HepG2 (cell line): ENCODE measurements around the gene ZBTB43. TPM values are rescaled to one million over a fixed set of nuclear protein-coding genes. Genes with fewer than 3 reads are reported as not detected.
A peak's percentile ranks its signal among the peaks of the same experiment; 100 is the strongest.

Experiments used
- ATAC-seq: fragments of 200-7000 bp; cut with Tn5 transposase; 3 replicates; pipeline ENCODE4 v1.9.1; 2020; ENCODE audit warnings: mild to moderate bottlenecking, moderate library complexity
- BruUV-seq: library from RNA; stranded (reverse); fragments of 400-500 nt; replicated peaks from 2 replicates; lab custom pipeline; 2021; lab: Mats Ljungman, UMichigan
- CTCF ChIA-PET: fragments of 300-600 bp; formaldehyde crosslinking; extraction: SDS; loops from one replicate; lab custom pipeline; 2021; ENCODE audit warnings: low total read pairs, inconsistent platforms, low intra/inter-chr PET ratio; lab: Yijun Ruan, JAX
- POLR2A ChIA-PET: fragments of 350-600 bp; sonication (Branson Sonifier 250); formaldehyde crosslinking; loops from one replicate; lab custom pipeline; 2020; ENCODE audit warnings: antibody characterized with exemption, inconsistent platforms; lab: Yijun Ruan, JAX
- DNase-seq: peaks from one replicate; pipeline ENCODE4 v3.0.0-alpha.2; 2015; ENCODE audit warnings: low spot score
- FAIRE-seq: peaks from 3 replicates; lab custom pipeline; 2011; peaks lifted over from hg19 to GRCh38; lab: Jason Lieb, UNC
- H2AFZ ChIP-seq: one replicate; pipeline ENCODE4 v1.6.1; 2011; ENCODE audit warnings: low read length, inconsistent platforms
- H3K27ac ChIP-seq: fragments of 300-600 bp; 3 replicates; pipeline ENCODE4 v1.8.0; 2011; ENCODE audit warnings: mixed run types, mild to moderate bottlenecking, mixed read lengths, low read length, inconsistent platforms; ENCODE audit not compliant: insufficient read depth; ENCODE audit errors: extremely low read length
- H3K27me3 ChIP-seq, 2 experiments: fragments of 200-600 bp in 1 of 2; 2 replicates in 1 of 2; 3 replicates in 1 of 2; pipeline versions ENCODE4 v1.6.0 to v1.8.0; 2011; ENCODE audit warnings: low read length in 2 of 2, mild to moderate bottlenecking in 2 of 2, moderate library complexity in 2 of 2, inconsistent platforms in 1 of 2; ENCODE audit not compliant: insufficient read depth in 2 of 2, control insufficient read depth in 1 of 2
- H3K36me3 ChIP-seq, 2 experiments: fragments of 200-600 bp in 1 of 2; replicated peaks in 1 of 2; 2 replicates in 1 of 2; 3 replicates in 1 of 2; pipeline versions ENCODE4 v1.5.1 to v1.8.0; 2011; ENCODE audit warnings: low read length in 2 of 2, inconsistent platforms in 1 of 2; ENCODE audit not compliant: insufficient read depth in 2 of 2, control insufficient read depth in 1 of 2
- H3K4me1 ChIP-seq: 2 replicates; pipeline ENCODE4 v1.5.1; 2012; ENCODE audit warnings: low read length, inconsistent platforms; ENCODE audit not compliant: insufficient read depth
- H3K4me2 ChIP-seq: 2 replicates; pipeline ENCODE4 v1.6.0; 2011; ENCODE audit warnings: low read depth, low read length, inconsistent platforms
- H3K4me3 ChIP-seq, 3 experiments: fragments of 200-600 bp in 1 of 3; sonication (generic), shearing (Covaris generic) in 1 of 3; replicated peaks in 1 of 3; 2 replicates each; pipeline ENCODE4 v1.5.1; 2011 to 2016; ENCODE audit warnings: low read length in 3 of 3, inconsistent platforms in 2 of 3, low read depth in 2 of 3, mild to moderate bottlenecking in 2 of 3, control low read depth in 1 of 3, mixed read lengths in 1 of 3; ENCODE audit not compliant: insufficient read depth in 1 of 3
- H3K79me2 ChIP-seq: one replicate; pipeline ENCODE4 v1.6.1; 2011; ENCODE audit warnings: low read length, inconsistent platforms; ENCODE audit not compliant: insufficient read depth
- H3K9ac ChIP-seq: 2 replicates; pipeline ENCODE4 v1.6.0; 2011; ENCODE audit warnings: mild to moderate bottlenecking, low read depth, low read length, inconsistent platforms; ENCODE audit not compliant: insufficient read depth
- H3K9me3 ChIP-seq: 2 replicates; pipeline ENCODE4 v1.5.1; 2012; ENCODE audit warnings: mild to moderate bottlenecking, low read length
- H4K20me1 ChIP-seq: 2 replicates; pipeline ENCODE4 v1.6.0; 2011; ENCODE audit warnings: inconsistent platforms, mild to moderate bottlenecking, low read length, moderate library complexity; ENCODE audit not compliant: insufficient read depth
- ELF1 ChIP-seq: sonication (generic); formaldehyde crosslinking; IDR thresholded peaks from 2 replicates; pipeline ENCODE4 v1.4.0; 2020; ENCODE audit warnings: missing genetic modification reagents
- HNRNPK ChIP-seq: fragments of 200-400 bp; formaldehyde crosslinking; IDR thresholded peaks from 2 replicates; pipeline ENCODE4 v1.6.1; 2018; ENCODE audit warnings: low read length, low read depth, moderate library complexity, mild to moderate bottlenecking; ENCODE audit not compliant: poor library complexity, severe bottlenecking
- HOXA9 ChIP-seq: sonication (generic); formaldehyde crosslinking; IDR thresholded peaks from 2 replicates; pipeline ENCODE4 v1.8.1; 2022; ENCODE audit warnings: missing genetic modification reagents, mild to moderate bottlenecking, moderate library complexity, borderline replicate concordance
- NFYC ChIP-seq: IDR thresholded peaks from 2 replicates; pipeline ENCODE4 v1.6.1; 2016; ENCODE audit warnings: missing genetic modification reagents, missing compliant biosample characterization
- PCBP2 ChIP-seq: fragments of 200-400 bp; formaldehyde crosslinking; optimal IDR thresholded peaks from 2 replicates; pipeline ENCODE3; 2018; ENCODE audit warnings: low read length, low read depth; ENCODE audit not compliant: poor library complexity, severe bottlenecking
- RERE ChIP-seq: IDR thresholded peaks from 2 replicates; pipeline ENCODE4 v1.6.1; 2016; ENCODE audit warnings: low read depth, missing genetic modification reagents, missing compliant biosample characterization
- SAFB2 ChIP-seq: sonication (generic); formaldehyde crosslinking; IDR thresholded peaks from 2 replicates; pipeline ENCODE4 v1.5.1; 2020; ENCODE audit warnings: missing genetic modification reagents, low read depth, mild to moderate bottlenecking, borderline replicate concordance
- SRSF4 ChIP-seq: fragments of 200-400 bp; formaldehyde crosslinking; IDR thresholded peaks from one replicate; pipeline ENCODE4 v1.6.1; 2018; ENCODE audit warnings: mild to moderate bottlenecking, low read depth, low read length, moderate library complexity; ENCODE audit not compliant: poor library complexity, severe bottlenecking
- SRY ChIP-seq: sonication (generic); formaldehyde crosslinking; IDR thresholded peaks from 2 replicates; pipeline ENCODE4 v1.8.0; 2022; ENCODE audit warnings: mild to moderate bottlenecking, missing genetic modification reagents
- ZFP1 ChIP-seq: IDR thresholded peaks from 2 replicates; pipeline ENCODE4 v1.6.1; 2016
- ZNF569 ChIP-seq: sonication (generic); formaldehyde crosslinking; IDR thresholded peaks from 2 replicates; pipeline ENCODE4 v1.5.0; 2020; ENCODE audit warnings: mild to moderate bottlenecking, missing genetic modification reagents, moderate library complexity, borderline replicate concordance
- WGBS: methylation state at CpG from one replicate; pipeline ENCODE4 v1.1.6; 2017; ENCODE audit warnings: low lambda C conversion rate; 5-methylcytosine and 5-hydroxymethylcytosine counted together
- in situ Hi-C: cut with HindIII; loops from 2 replicates; pipeline ENCODE4 v1.10.0; 2017; ENCODE audit warnings: low pct_unique_long_range_greater_than_20kb; ENCODE audit not compliant: extremely low pct_ligation_motif_present
- intact Hi-C: fragments of 100-400 bp; cut with micrococcal nuclease; formaldehyde crosslinking; loops from one replicate; pipeline ENCODE4 v1.10.0; 2022; ENCODE audit not compliant: unreplicated experiment
- polyA plus RNA-seq, 8 experiments: library from polyadenylated mRNA; depleted of rRNA in 3 of 8; stranded (reverse) in 7 of 8; unstranded in 1 of 8; fragments of >200 nt; fragmentation: Illumina TruSeq in 4 of 8; extraction: Trizol in 4 of 8; gene quantifications; 2 replicates each; pipeline versions ENCODE4 v1.2.1 to v1.2.3, GENCODE V29; 2011 to 2016; ENCODE audit warnings: low read depth in 4 of 8, missing spikeins in 1 of 8, mixed read lengths in 1 of 8; ENCODE audit not compliant: insufficient read depth in 1 of 8
- total RNA-seq, 5 experiments: library from RNA; depleted of rRNA; stranded (reverse); fragments of >200 nt; fragmentation: Illumina TruSeq; extraction: Trizol; gene quantifications; 2 replicates each; pipeline ENCODE4 v1.2.3, GENCODE V29; 2016; ENCODE audit warnings: low read depth in 1 of 5

ZBTB43 gene
- total and polyA plus RNA-seq, 2 of the 13 experiments (the other 11 are each of a cell fraction or from before 2014, with no cell fraction given) = 7.1 to 31.4 TPM

- intact Hi-C loops = no loop called here
- Histone ChIP-seq H3K4me1 (peaks cover 14% of the 10 kb centered on the region), H3K79me2 (peaks cover 29% of the 10 kb centered on the region), H3K27ac (no peak overlapping the region), H3K4me2 (no peak overlapping the region), H3K9ac (no peak overlapping the region), H2AFZ (no peak overlapping the region), H3K36me3 (peaks cover 4 to 5% of the 10 kb centered on the region in 2 experiments; a peak in 4 of 5 replicates), H3K27me3 (no peaks in the 10 kb centered on the region), H3K9me3 (no peaks in the 10 kb centered on the region), H3K4me3 (no peak overlapping the region), H4K20me1 (no peaks in the 10 kb centered on the region)
- FAIRE-seq = no peak
- no TSS peak for BruUV-seq
- in situ Hi-C loops = no loop called here
- CTCF ChIA-PET = no interaction called here
- no peak for DNase-seq
- 97% methylated on average over 9 of the region's 9 CpGs for WGBS
- POLR2A ChIA-PET = no interaction called here
- no peak for ATAC-seq
- no peak for TF ChIP-seq HOXA9
These were observed 69.9 kb downstream of the ZBTB43 start for GRCh38 chr9:126874546-126875314.

- Histone ChIP-seq H3K27me3 (no peaks in the 10 kb centered on the region), H3K9ac (no peak overlapping the region), H3K27ac (no peak overlapping the region), H3K36me3 (peaks cover 10 to 17% of the 10 kb centered on the region in 2 experiments; a peak in 4 of 5 replicates), H3K4me3 (no peak overlapping the region), H4K20me1 (no peaks in the 10 kb centered on the region), H3K9me3 (no peaks in the 10 kb centered on the region), H3K79me2 (peaks cover 25% of the 10 kb centered on the region), H3K4me2 (no peak overlapping the region), H3K4me1 (peaks cover 14% of the 10 kb centered on the region), H2AFZ (no peak overlapping the region)
- FAIRE-seq (no peak), DNase-seq (no peak), ATAC-seq (no peak)
- CTCF ChIA-PET = no interaction called here
- intact Hi-C loops = no loop called here
- POLR2A ChIA-PET = no interaction called here
- in situ Hi-C loops = no loop called here
- no TSS peak for BruUV-seq
- 83% methylated on average over 4 of the region's 4 CpGs for WGBS
- no peak for TF ChIP-seq ZNF569 (CRISPR knock-in tag)
- peak; percentile 78 for TF ChIP-seq PCBP2
- TF ChIP-seq ZFP1 (CRISPR knock-in tag) = no peak
- no peak for TF ChIP-seq ELF1 (CRISPR knock-in tag)
- TF ChIP-seq SAFB2 = no peak
- no peak for TF ChIP-seq NFYC (CRISPR knock-in tag)
- no peak for TF ChIP-seq SRY (CRISPR knock-in tag)
- no peak for TF ChIP-seq SRSF4
- peak; percentile 85 for TF ChIP-seq HNRNPK
- no peak for TF ChIP-seq RERE (CRISPR knock-in tag)
These were observed 71.1 kb downstream of the ZBTB43 start for GRCh38 chr9:126875756-126876510.
